PFSK-1 (cell line): ENCODE data around the gene MOCOS.

Experiments used
- POLR2AphosphoS5 ChIP-seq: IDR thresholded peaks from 2 replicates; pipeline ENCODE4 v1.6.1; 2012; ENCODE audit warnings: low read depth, mild to moderate bottlenecking, control low read depth, low read length, moderate library complexity
- REST ChIP-seq, 2 experiments: IDR thresholded peaks; 2 replicates each; pipeline versions ENCODE4 v1.6.1 to v1.8.0; 2011 to 2012; ENCODE audit warnings: low read depth in 2 of 2, low read length in 2 of 2, control low read depth in 1 of 2, inconsistent platforms in 1 of 2, mild to moderate bottlenecking in 1 of 2, moderate library complexity in 1 of 2; ENCODE audit not compliant: insufficient read depth in 1 of 2
- SIN3A ChIP-seq: IDR thresholded peaks from 2 replicates; pipeline ENCODE4 v1.6.1; 2012; ENCODE audit warnings: mild to moderate bottlenecking, low read length, moderate library complexity, borderline replicate concordance; ENCODE audit not compliant: insufficient read depth

GRCh38 chr18:36249392-36249791 is 62.1 kb downstream of the MOCOS start:
- TF ChIP-seq POLR2AphosphoS5 (no peak), REST (IDR thresholded peaks at IDR 0.05; ENCODE audit: insufficient read depth in 1 of 2, low read depth in 2 of 2, low read length in 2 of 2) (no peak), SIN3A (no peak)
